ENCODE data around the gene PLEKHH2.

Gene PLEKHH2

GRCh38 chr2:43791035-43791765, 154.1 kb downstream of the PLEKHH2 start:
- ATAC-seq = no peak
- no peaks in the 10 kb centered on the region for H3K4me1 Mint-ChIP-seq
- no peaks in the 10 kb centered on the region for H3K9me3 Mint-ChIP-seq
- H3K27ac Mint-ChIP-seq = no peak overlapping the region
- peaks cover 7% of the 10 kb centered on the region for H3K36me3 Mint-ChIP-seq
- H3K4me3 Mint-ChIP-seq = no peak overlapping the region
- DNase-seq (ENCODE audit: low spot score in 2 of 2) = no peak

GRCh38 chr2:43792653-43793052, 155.6 kb downstream of the PLEKHH2 start:
- Mint-ChIP-seq H3K27ac (no peak overlapping the region), H3K9me3 (no peaks in the 10 kb centered on the region), H3K36me3 (peaks cover 7% of the 10 kb centered on the region), H3K4me1 (no peaks in the 10 kb centered on the region), H3K4me3 (no peak overlapping the region)
- no peak for DNase-seq (ENCODE audit: low spot score in 2 of 2)
- no peak for ATAC-seq

GRCh38 chr2:43794956-43795355, 157.9 kb downstream of the PLEKHH2 start:
- DNase-seq (ENCODE audit: low spot score in 2 of 2) (no peak), ATAC-seq (no peak)
- Mint-ChIP-seq H3K4me3 (no peak overlapping the region), H3K9me3 (no peaks in the 10 kb centered on the region), H3K36me3 (peaks cover 7% of the 10 kb centered on the region), H3K4me1 (no peaks in the 10 kb centered on the region), H3K27ac (no peak overlapping the region)

GRCh38 chr2:43796206-43796605, 159.1 kb downstream of the PLEKHH2 start:
- Mint-ChIP-seq H3K36me3 (peaks cover under 1% of the 10 kb centered on the region), H3K27ac (no peak overlapping the region), H3K9me3 (no peaks in the 10 kb centered on the region), H3K4me3 (no peak overlapping the region), H3K4me1 (no peaks in the 10 kb centered on the region)
- no peak for DNase-seq (ENCODE audit: low spot score in 2 of 2)
- no peak for ATAC-seq

- H3K36me3 Mint-ChIP-seq = no peaks in the 10 kb centered on the region
- no peak for DNase-seq (ENCODE audit: low spot score in 2 of 2)
- H3K27ac Mint-ChIP-seq = no peak overlapping the region
- no peaks in the 10 kb centered on the region for H3K4me1 Mint-ChIP-seq
- no peak for ATAC-seq
- no peaks in the 10 kb centered on the region for H3K9me3 Mint-ChIP-seq
- no peak overlapping the region for H3K4me3 Mint-ChIP-seq
Observed at GRCh38 chr2:43798300-43798699, 161.2 kb downstream of the PLEKHH2 start.

- ATAC-seq (no peak), DNase-seq (ENCODE audit: low spot score in 2 of 2) (no peak)
- Mint-ChIP-seq H3K36me3 (no peaks in the 10 kb centered on the region), H3K4me3 (no peak overlapping the region), H3K27ac (no peak overlapping the region), H3K4me1 (no peaks in the 10 kb centered on the region), H3K9me3 (no peaks in the 10 kb centered on the region)
Observed at GRCh38 chr2:43800894-43801293, 163.8 kb downstream of the PLEKHH2 start.

- Mint-ChIP-seq H3K27ac (no peak overlapping the region), H3K36me3 (no peaks in the 10 kb centered on the region), H3K4me1 (no peaks in the 10 kb centered on the region), H3K9me3 (no peaks in the 10 kb centered on the region), H3K4me3 (no peak overlapping the region)
- no peak for ATAC-seq
- DNase-seq (ENCODE audit: low spot score in 2 of 2) = no peak
Observed at GRCh38 chr2:43802135-43802534, 165.1 kb downstream of the PLEKHH2 start.

- ATAC-seq (no peak), DNase-seq (ENCODE audit: low spot score in 2 of 2) (no peak)
- Mint-ChIP-seq H3K4me3 (no peak overlapping the region), H3K27ac (no peak overlapping the region), H3K36me3 (no peaks in the 10 kb centered on the region), H3K9me3 (no peaks in the 10 kb centered on the region), H3K4me1 (no peaks in the 10 kb centered on the region)
Observed at GRCh38 chr2:43803113-43803512, 166.1 kb downstream of the PLEKHH2 start.

- H3K4me3 Mint-ChIP-seq = no peak overlapping the region
- no peak overlapping the region for H3K27ac Mint-ChIP-seq
- no peaks in the 10 kb centered on the region for H3K9me3 Mint-ChIP-seq
- H3K4me1 Mint-ChIP-seq = no peaks in the 10 kb centered on the region
- H3K36me3 Mint-ChIP-seq = no peaks in the 10 kb centered on the region
- DNase-seq (ENCODE audit: low spot score in 2 of 2) (no peak), ATAC-seq (no peak)
Observed at GRCh38 chr2:43806719-43807031, 169.6 kb downstream of the PLEKHH2 start.

GRCh38 chr2:43810452-43810851, 173.4 kb downstream of the PLEKHH2 start:
- Mint-ChIP-seq H3K27ac (no peak overlapping the region), H3K4me1 (peaks cover 1% of the 10 kb centered on the region), H3K9me3 (no peaks in the 10 kb centered on the region), H3K4me3 (no peak overlapping the region), H3K36me3 (no peaks in the 10 kb centered on the region)
- ATAC-seq (no peak), DNase-seq (ENCODE audit: low spot score in 2 of 2) (no peak)

GRCh38 chr2:43810888-43811287, 173.8 kb downstream of the PLEKHH2 start:
- H3K9me3 Mint-ChIP-seq = no peaks in the 10 kb centered on the region
- H3K27ac Mint-ChIP-seq = no peak overlapping the region
- H3K36me3 Mint-ChIP-seq = no peaks in the 10 kb centered on the region
- peaks cover 5% of the 10 kb centered on the region for H3K4me1 Mint-ChIP-seq
- no peak overlapping the region for H3K4me3 Mint-ChIP-seq
- ATAC-seq (no peak), DNase-seq (ENCODE audit: low spot score in 2 of 2) (no peak)

GRCh38 chr2:43812006-43812405, 174.9 kb downstream of the PLEKHH2 start:
- ATAC-seq (no peak), DNase-seq (ENCODE audit: low spot score in 2 of 2) (no peak)
- Mint-ChIP-seq H3K4me3 (no peak overlapping the region), H3K4me1 (peaks cover 5% of the 10 kb centered on the region), H3K36me3 (no peaks in the 10 kb centered on the region), H3K27ac (no peak overlapping the region), H3K9me3 (peaks cover 3% of the 10 kb centered on the region)

GRCh38 chr2:43812947-43813346, 175.9 kb downstream of the PLEKHH2 start:
- H3K4me3 Mint-ChIP-seq = no peak overlapping the region
- H3K27ac Mint-ChIP-seq = no peak overlapping the region
- DNase-seq (ENCODE audit: low spot score in 2 of 2) (no peak), ATAC-seq (no peak)
- H3K9me3 Mint-ChIP-seq = peaks cover 3% of the 10 kb centered on the region
- H3K36me3 Mint-ChIP-seq = no peaks in the 10 kb centered on the region
- H3K4me1 Mint-ChIP-seq = peaks cover 5% of the 10 kb centered on the region

- no peak overlapping the region for H3K27ac Mint-ChIP-seq
- peaks cover 3% of the 10 kb centered on the region for H3K9me3 Mint-ChIP-seq
- no peaks in the 10 kb centered on the region for H3K36me3 Mint-ChIP-seq
- ATAC-seq = no peak
- H3K4me3 Mint-ChIP-seq = no peak overlapping the region
- no peak for DNase-seq (ENCODE audit: low spot score in 2 of 2)
- H3K4me1 Mint-ChIP-seq = peaks cover 5% of the 10 kb centered on the region
Observed at GRCh38 chr2:43814711-43815110, 177.7 kb downstream of the PLEKHH2 start.

Data from stimulated activated effector memory CD8-positive, alpha-beta T cell treated with anti-CD3 and anti-CD28 coated beads, Interleukin-12 subunit alpha, Interleukin-12 subunit beta, amount 100 ng/mL, for 72 hours (primary cell).